Stimulated activated CD4-positive, alpha-beta T cell treated with anti-CD3 and anti-CD28 coated beads, Interleukin-1b, Interleukin-23, amount 100 ng/mL, for 24 hours (primary cell): ENCODE measurements around the gene DENND1C.
"Not testable (repeated sequence)": the region's sequence is repeated elsewhere in the genome, so short reads cannot be mapped to it uniquely, and the experiment has no call there.

ENCODE experiments used
- DNase-seq, 4 experiments: peaks; one replicate each; pipeline ENCODE4 v3.0.0-alpha.2; 2020; ENCODE audit warnings: low read depth in 4 of 4, low spot score in 1 of 4

DENND1C gene

GRCh38 chr19:6457958-6458694 lies 23.5 kb downstream of the DENND1C start:
- DNase-seq = no peak

DNA sequence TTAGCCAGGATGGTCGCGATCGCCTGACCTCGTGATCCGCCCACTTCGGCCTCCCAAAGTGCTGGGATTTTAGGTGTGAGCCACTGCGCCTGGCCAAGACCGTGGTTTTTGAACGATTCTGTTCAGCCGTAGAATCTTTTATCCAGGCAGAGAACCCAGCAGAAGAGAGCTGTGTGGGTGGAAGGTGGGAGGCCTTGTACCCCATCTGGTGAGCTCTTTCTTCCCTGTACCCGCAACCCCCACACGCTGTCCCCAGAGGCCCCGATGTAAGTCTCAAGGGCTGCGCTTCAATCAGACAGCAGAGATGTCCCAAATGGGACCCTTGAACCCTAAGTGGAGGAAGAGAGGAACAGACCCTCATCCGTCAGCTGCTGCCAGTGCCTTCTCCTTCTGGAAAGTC lies 25.7 kb downstream of the DENND1C start:
- DNase-seq = no peak

DNA sequence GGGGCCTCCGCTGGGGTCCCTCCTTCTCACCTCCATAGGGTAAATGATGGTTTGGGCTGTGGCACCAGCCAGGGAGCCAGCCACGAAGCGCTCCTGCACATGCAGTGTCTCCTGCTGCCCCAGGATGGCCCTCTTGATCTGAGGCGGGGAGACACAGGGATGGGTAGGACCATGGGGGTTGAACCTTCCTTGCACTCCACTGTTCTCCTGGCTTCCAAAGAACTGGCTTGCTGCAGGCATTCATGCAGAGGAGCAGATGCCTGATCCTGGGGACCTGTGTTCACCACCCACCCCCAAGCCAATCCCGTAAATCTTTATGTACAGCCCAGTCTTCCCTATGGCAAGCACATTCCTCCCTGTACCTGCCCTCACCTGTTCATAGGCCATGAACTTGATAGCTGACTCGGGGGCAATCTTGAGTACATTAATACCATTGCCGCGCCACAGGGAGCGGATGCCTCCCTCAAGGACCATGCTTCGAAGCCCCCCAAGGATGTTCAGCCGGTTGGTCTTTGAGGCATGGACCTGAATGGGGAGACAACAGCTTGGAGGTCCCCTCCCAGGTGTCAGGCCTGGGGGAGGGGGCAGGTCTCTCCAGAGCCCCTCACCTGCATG lies 27.5 kb downstream of the DENND1C start:
- no peak for DNase-seq

DNA sequence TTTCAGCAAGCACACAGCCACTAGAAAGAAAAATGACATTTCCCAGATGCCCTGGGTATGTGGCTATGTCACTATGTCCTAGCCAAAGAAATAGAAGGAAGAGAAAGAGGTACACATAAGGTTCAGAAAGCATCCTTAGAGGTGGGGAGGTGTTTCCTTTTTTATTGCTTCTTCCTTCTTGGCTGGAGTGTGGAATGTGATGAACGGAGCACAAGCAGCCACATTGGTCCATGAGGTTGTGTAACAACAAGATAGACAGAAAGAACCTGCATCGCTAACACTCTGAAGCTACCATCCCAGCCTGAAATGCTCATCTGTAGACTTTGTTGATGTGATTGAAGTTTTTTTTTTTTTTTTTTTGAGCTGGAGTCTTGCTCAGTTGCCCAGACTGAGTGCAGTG lies 28.7 kb downstream of the DENND1C start:
- DNase-seq = no peak

DNA sequence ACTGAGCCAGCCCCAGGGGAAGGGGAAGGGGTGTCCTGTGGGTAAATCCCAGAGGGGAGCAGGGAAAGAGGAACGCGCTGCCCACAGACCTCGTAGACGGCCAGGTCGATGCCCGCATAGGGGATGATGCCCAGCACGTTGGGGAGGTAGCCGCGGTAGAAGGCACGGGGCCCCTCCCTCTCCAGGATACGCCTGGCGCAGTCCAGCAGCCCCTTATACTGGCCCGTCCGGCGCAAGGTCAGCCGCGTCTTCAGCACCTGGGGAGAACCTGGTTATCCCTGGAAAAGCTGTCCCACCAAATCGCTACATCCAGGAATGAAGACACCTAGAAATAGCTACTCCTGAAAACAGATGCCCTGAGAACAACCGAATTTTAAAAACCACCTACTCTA lies 29.4 kb downstream of the DENND1C start:
- DNase-seq = no peak

DNA sequence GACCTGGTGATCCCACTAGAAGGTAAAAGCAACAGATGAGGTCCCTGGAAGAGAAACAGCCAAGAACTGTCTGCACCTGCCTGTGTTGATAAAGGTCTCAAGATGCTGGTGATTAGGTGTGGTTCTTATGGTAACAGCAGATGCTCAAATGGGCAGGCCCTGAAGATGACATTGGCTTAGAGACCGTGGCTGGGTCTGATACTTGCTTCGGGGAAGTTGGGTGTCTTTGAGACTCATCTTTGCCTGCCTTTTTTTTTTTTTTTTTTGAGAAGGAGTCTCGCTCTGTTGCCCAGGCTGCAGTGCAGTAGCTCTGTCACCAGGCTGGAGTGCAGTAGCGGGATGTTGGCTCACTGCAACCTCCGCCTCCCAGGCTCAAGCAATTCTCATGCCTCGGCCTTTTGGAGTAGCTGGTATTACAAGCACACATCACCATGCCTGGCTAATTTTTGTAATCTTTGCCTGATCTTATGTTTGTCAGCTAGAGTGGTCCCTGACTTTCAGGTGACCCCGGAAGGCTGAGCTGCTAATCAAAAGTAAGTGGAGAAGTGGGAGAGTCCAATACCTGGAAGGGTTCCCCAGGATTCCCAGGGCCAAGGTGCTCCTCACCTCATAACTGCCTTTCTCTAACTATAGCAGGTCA lies 29.9 kb downstream of the DENND1C start:
- DNase-seq = no peak

- DNase-seq = no peak
These were observed 31.4 kb downstream of the DENND1C start for GRCh38 chr19:6450166-6450565.

GRCh38 chr19:6448045-6448444 lies 33.5 kb downstream of the DENND1C start:
- DNase-seq = no peak

- DNase-seq = no peak
These were observed 35.1 kb downstream of the DENND1C start for GRCh38 chr19:6446452-6446851.

- DNase-seq = no peak
These were observed 37.6 kb downstream of the DENND1C start for GRCh38 chr19:6443986-6444385.

DNA sequence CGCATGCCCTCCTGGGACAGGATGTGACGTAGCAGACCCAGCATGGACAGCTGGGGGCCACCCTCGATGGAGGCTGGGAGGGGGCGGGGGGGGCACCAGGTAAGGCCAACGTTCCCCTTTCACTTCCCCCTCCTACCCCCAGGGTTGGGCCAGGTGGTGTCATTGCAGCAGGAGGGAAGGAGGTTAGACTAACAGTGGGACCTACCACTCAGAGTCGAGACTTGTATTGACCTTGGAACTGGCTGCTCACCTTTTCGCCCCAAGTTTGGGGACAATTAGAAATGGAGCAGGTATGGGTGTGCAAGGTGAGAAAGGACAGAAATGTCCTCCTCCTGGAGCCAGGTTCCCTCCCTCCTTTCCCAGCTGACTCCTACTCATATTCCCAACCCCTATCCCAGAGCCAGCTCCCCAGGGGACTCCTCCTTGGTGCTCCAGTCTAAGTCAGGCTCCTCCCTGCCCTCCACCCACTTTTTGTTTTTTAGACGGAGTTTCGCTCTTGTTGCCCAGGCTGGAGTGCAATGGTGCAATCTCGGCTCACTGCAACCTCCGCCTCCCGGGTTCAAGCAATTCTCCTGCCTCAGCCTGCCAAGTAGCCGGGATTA lies 39.4 kb downstream of the DENND1C start:
- DNase-seq = no peak

DNA sequence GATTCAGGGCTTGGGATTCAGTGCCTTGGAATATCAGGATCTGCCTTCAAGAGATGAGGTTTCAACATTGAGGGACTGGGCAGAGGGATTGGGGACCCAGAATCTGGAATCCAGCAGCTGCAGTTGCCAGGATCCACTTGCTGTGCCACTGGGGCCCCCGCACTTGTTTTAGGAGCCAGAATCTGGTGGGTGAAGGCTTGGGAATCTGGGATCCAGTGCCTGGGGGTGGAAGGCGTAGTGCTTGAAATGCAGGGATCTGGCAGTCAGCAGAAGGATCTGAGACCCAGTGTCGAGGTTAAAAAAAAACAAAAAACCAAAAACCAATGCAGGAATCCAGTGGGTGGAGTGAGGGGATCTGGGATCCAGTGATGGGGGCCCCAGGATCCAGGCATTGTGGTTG lies 40.7 kb downstream of the DENND1C start:
- no peak for DNase-seq

DNA sequence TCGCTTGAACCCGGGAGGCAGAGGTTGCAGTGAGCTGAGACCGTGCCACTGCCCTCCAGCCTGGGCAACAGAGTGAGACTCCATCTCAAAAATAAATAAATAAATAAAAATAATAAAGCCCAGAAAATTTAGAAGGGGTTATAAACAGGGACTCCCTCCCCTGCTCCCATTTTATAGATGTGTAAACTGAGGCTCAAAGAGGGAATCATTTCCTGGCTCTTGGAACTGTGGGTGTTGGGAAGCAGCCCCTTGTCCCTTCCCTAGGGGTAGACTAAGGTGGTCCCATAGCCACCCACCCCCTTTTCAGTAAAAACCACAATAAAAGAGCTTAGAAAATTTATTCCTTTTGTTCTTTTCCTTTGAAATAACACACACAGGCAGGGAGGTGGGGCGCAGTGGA lies 41.8 kb downstream of the DENND1C start:
- no peak for DNase-seq

DNA sequence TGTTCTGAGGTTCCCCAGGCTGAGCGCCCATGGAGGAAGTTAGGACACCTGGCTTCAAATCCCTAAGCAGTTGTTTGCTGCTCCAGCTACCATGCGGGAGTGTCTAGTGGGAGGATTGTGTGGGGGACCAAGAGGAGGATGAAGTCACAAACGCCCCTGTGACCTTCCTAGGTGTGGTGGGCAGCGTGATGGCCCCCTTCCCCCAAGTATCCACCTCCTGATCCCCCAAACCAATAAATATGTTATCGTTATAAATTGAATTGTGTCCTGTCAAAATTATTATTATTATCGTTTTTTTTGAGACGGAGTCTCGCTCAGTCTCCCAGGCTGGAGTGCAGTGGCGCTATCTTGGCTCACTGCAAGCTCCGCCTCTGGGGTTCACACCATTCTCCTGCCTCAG lies 47.9 kb downstream of the DENND1C start, which contains the start of gene SLC25A41:
Gene SLC25A41 (minus strand): TSS at position 101 of the 400 bp plus-strand sequence. CDS start 70 bp downstream, at position 31.
- no peak for DNase-seq

- DNase-seq = no peak
These were observed 48.4 kb downstream of the DENND1C start for GRCh38 chr19:6433165-6433564.

DNA sequence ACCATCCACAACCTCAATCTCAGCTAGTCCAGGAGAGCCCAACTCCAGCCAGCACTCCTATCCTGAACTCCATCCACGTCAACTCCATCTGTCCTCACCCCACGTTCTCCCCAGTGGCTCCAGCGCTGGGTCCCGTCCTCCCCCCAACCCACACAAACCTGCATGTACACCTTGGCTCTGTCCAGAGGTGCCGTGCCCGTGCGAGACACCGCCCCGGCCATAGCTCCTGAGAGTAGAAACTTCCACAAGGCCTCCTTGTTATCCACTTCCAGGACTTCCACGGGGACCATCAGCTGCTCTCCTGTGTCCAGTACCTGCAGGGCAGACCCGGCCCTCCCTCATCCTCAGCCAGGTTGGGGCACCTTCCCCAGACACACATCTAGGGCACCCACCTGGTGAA lies 49.7 kb downstream of the DENND1C start:
- DNase-seq = no peak

DNA sequence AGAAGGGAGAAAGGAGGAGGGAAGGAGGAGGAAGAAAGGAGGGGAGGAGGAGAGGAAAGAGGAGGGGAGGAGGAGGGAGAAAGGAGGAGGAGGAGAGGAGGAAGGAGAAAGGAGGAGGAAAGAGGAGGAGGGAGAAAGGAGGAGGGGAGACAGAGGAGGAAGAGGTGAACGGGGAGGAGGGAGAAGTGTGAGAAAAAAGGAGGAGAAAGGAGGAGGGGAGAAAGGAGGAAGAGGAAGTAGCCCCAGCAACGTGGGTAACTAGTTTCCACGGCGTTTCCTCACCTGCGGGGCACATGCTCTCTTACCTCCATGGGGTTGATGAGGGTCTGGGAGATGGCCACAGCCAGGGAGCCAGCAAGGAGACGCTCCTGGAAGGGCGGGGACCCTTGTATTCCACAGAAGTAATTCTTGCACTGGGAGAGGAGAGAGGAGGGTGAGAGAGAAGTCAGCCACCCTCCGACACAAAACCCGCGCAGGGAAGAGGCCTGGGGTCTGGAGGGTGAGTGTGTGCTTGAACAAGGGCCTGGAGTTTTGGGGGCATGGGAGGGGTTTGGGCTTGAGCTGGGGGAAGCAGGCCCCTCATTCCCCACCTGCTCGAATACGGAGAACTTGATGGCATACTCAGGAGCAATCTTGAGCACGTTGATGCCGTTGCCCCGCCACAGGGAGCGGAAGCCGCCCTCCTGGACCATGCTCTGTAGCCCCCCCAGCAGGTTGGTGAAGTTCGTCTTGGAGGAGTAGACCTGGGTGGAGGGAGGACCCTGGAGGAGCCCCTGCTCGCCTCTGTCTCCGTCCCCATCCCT lies 52.0 kb downstream of the DENND1C start:
- DNase-seq = no peak

GRCh38 chr19:6428692-6429418 lies 52.7 kb downstream of the DENND1C start:
- DNase-seq = not testable (repeated sequence)

DNA sequence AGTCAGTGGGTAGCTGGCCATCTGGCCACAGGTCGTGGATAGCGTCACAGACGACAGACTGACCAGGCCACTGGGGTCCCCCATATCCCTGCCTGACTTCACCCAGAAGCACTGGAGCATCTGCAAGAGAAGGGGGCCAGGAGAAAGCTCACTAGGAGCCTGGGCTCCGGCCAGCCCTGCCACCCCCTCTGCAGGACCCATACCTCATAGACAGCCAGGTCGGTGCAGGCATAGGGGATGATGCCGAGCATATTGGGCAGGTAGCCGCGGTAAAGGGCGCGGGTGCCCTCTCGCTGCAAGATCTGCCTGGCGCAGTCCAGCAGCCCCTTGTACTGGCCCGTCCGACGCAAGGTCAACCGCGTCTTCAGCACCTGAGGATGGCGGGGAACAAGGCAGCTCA lies 54.5 kb downstream of the DENND1C start:
- no peak for DNase-seq
